Keratinocyte (primary cell): ENCODE results near the gene MTMR1.

Experiments used
- CTCF ChIP-seq, 3 experiments: IDR thresholded peaks in 1 of 3; conservative IDR thresholded peaks in 1 of 3; optimal IDR thresholded peaks in 1 of 3; 2 replicates in 2 of 3; 3 replicates in 1 of 3; pipeline versions ENCODE3 to v1.5.1; 2011; ENCODE audit warnings: low read length in 3 of 3, mild to moderate bottlenecking in 3 of 3, moderate library complexity in 2 of 3, control low read depth in 1 of 3, inconsistent platforms in 1 of 3; ENCODE audit not compliant: insufficient read depth in 2 of 3; ENCODE audit errors: extremely low read depth in 1 of 3
- EZH2 ChIP-seq: IDR thresholded peaks from one replicate; pipeline ENCODE4 v1.6.1; 2012; ENCODE audit warnings: inconsistent platforms, mild to moderate bottlenecking, low read length, moderate library complexity

DNA sequence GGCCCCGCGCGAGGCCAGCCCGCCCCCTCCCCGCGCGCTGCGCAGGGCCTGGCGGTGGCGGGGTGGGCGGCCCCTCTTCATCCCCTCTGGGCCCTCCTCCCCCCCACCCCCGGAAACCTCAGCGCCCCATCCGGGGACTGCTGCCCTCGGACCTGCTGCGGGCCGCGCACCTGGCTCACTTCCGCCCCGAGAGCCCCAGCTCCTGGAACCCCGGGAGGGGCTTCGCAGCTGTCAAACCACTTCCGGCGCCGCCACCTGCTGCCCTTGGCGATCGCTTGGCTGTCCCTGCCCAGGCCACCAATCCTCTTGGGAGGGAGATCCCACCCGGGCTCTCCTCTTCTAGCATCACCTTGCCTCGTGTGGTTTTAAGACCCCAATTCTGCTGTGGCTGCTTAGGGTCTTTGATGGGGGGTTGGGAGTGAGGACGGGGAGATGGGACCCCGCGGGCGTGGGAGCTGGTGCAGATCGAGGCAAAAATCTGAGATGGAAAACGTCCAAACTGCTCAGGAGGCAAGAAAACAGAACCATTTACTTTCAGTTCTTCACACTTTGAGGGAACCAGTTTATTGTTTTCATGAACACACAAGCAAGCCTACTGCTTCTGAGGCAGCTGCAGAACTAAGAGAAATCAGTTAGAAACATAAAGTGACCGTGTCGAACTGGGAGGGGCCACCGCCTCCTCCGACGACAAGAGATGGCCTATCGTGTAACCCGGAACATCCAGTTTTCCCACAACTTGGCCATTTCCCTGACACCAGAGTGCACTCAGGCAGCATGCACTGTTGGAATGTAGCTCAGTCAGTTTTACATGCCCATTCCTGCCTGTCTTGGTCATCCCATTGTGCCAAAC is 754 bp downstream of the MTMR1 start:
- no peak for TF ChIP-seq CTCF (optimal IDR thresholded peaks at IDR 0.05 in 1 of 3, IDR thresholded peaks at IDR 0.05 in 1 of 3, conservative IDR thresholded peaks at IDR 0.05 in 1 of 3; ENCODE audit: extremely low read depth in 1 of 3, insufficient read depth in 2 of 3, low read length in 3 of 3)
- no peak for TF ChIP-seq EZH2
